ENCODE measurements around the gene OBSL1. TPM values are rescaled to one million over a fixed set of nuclear protein-coding genes. Genes with fewer than 3 reads are reported as not detected.

The OBSL1 gene
- total RNA-seq, 4 donors from 2014 or later, result 33.2 to 75.7 (median 43.7) TPM

DNA sequence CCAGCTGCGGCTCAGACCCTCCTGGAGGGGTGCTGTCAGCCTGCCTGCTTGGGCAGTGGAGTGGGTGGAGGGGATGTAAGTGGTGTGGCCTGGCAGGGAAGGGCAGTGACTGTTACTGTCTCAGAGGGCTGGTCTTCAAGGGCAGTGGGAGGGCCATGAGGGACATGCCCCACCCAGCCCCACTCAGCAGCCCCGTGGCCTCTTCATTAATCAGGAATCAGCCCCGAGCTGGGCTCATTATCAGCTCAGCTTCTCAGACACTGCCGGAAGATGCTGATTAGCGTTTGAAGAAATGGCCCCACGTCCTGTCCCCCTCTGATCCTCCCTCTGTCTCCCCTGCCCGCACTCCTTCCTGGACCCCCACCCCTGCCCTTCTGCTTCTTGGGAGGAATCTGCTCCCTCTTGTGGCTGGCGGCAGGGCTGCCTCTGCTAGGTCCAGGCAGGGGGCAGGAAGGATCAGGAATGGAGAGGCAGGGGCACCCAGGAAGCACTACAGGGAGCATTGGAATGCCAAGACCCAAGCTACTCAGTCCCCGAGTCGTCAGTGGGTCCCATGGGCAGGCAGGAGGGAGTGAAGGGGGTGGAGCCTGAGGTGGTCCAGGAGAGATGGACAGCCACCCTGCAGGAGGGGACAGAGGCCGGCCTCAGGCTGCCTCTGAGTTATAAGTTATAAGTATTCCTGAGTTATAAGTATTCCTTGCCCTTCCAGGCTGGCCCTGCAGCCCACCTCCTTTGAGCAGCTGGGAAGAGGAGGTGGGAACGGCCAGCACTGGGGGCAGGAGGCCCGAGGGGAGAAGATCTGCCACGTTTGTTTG, 50.1 kb downstream of the OBSL1 start:
- peaks cover 83% of the 10 kb centered on the region for H3K27me3 ChIP-seq
- whole genome bisulfite sequencing, result 22% methylated on average over 14 of the region's 14 CpGs
- peaks cover 22% of the 10 kb centered on the region for H3K4me1 ChIP-seq
- H3K36me3 ChIP-seq, result no peaks in the 10 kb centered on the region
- no peaks in the 10 kb centered on the region for H3K9me3 ChIP-seq
- TF ChIP-seq, protein P1, sequence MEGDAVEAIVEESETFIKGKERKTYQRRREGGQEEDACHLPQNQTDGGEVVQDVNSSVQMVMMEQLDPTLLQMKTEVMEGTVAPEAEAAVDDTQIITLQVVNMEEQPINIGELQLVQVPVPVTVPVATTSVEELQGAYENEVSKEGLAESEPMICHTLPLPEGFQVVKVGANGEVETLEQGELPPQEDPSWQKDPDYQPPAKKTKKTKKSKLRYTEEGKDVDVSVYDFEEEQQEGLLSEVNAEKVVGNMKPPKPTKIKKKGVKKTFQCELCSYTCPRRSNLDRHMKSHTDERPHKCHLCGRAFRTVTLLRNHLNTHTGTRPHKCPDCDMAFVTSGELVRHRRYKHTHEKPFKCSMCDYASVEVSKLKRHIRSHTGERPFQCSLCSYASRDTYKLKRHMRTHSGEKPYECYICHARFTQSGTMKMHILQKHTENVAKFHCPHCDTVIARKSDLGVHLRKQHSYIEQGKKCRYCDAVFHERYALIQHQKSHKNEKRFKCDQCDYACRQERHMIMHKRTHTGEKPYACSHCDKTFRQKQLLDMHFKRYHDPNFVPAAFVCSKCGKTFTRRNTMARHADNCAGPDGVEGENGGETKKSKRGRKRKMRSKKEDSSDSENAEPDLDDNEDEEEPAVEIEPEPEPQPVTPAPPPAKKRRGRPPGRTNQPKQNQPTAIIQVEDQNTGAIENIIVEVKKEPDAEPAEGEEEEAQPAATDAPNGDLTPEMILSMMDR (IDR thresholded peaks at IDR 0.05), result peak in 1 of 2 donors; percentile 52
- TF ChIP-seq EP300 (IDR thresholded peaks at IDR 0.05), result no peak
- no peak overlapping the region for H3K27ac ChIP-seq
- H3K4me3 ChIP-seq, result no peak overlapping the region
- DNase-seq (ENCODE audit: low spot score in 2 of 2), result no peak

DNA sequence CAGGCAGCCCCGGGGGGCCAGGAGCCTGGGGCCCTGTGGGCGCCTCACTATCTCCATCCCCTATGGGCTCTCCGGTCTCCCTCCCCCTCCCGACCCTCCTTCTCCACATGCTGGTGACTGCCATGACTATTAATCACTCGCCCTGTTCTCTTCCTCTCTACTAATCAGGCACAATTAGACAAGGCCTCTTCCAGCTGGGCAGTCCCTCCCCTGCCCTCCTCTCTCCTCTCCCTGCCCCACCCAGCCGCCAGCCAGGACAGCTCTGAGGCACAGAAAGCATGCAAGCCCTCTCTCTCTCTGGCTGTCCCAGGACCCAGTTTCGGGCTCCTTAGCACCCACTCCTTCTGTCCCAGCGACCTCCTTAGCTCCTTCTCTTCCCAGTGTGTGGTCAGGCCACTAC, 51.3 kb downstream of the OBSL1 start:
- TF ChIP-seq POLR2AphosphoS5 (IDR thresholded peaks at IDR 0.05) (no peak), POLR2A (IDR thresholded peaks at IDR 0.05) (no peak), EP300 (IDR thresholded peaks at IDR 0.05) (no peak)
- TF ChIP-seq, protein P1 (IDR thresholded peaks at IDR 0.05), result no peak
- H3K27ac ChIP-seq, result no peak overlapping the region
- H3K9me3 ChIP-seq, result no peaks in the 10 kb centered on the region
- H3K36me3 ChIP-seq, result no peaks in the 10 kb centered on the region
- H3K4me1 ChIP-seq, result peaks cover 22% of the 10 kb centered on the region
- WGBS, result 65% methylated on average over 8 of the region's 8 CpGs
- peaks cover 83% of the 10 kb centered on the region for H3K27me3 ChIP-seq
- H3K4me3 ChIP-seq, result no peak overlapping the region
- no peak for DNase-seq (ENCODE audit: low spot score in 2 of 2)

DNA sequence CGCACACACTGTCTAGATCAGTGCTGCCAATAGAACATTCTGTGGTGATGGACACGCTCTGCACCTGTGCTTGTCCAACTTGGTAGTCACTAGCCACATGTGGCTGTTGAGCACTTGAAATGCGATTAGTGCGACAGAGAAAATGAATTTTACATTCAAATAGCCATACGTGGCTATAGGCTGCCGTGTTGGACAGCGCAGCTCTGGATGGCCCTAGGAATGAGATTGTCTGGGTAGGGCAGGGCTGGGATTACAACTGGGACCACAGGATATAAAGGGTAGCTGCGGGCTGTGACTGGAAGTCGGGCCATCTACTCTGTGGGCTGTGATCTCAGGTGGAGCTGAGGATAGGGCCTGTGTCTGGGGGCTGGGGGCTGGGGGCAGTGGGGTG, 51.8 kb downstream of the OBSL1 start:
- no peaks in the 10 kb centered on the region for H3K9me3 ChIP-seq
- H3K27me3 ChIP-seq, result peaks cover 83% of the 10 kb centered on the region
- H3K4me1 ChIP-seq, result peaks cover 23% of the 10 kb centered on the region
- H3K36me3 ChIP-seq, result no peaks in the 10 kb centered on the region
- TF ChIP-seq, protein P1 (IDR thresholded peaks at IDR 0.05), result no peak
- TF ChIP-seq EP300 (IDR thresholded peaks at IDR 0.05), result no peak
- no peak for TF ChIP-seq POLR2A (IDR thresholded peaks at IDR 0.05)
- no peak for TF ChIP-seq POLR2AphosphoS5 (IDR thresholded peaks at IDR 0.05)
- no peak overlapping the region for H3K27ac ChIP-seq
- 92% methylated on average over 9 of the region's 9 CpGs for WGBS
- no peak overlapping the region for H3K4me3 ChIP-seq
- no peak for DNase-seq (ENCODE audit: low spot score in 2 of 2)

DNA sequence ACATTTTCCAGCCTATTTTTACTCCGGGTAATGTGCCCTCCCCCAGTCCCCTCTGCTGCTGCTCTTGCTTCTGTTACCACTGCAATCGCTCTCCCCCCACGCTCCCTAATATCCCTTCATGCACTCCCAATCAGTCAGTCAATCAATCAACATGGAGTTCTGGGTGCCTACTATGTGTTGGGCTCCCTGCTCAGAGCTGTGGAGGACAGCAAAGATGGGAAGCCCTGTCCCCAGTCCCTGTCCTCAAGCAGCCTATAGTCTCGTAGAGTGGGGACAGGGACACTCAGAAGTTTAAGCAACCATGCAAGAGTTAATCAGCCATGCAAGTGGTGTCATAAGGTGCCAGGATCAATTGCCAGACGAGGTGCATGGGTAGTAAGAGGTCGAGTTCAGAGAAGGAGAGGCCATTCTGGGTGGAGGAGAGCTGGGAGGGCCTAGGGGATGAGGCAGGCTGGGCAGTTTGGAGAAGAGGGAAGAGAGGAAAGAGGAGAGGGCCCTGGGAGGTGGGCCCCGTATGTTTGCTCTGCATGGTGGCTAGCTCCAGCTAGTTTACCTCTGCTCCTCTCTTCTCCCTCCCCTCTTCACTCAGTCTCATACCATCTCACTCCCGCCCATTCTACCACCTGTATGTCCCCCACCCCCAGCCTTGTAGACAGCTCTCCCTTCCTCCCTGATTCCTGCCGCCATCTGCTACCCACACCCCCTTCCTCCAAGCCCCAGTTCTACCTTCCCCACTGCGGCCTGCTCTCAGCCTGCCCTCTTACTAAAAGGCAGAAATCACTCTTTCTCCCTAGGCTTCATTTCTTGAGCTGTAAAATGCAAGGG, 53.2 kb downstream of the OBSL1 start:
- Histone ChIP-seq H3K36me3 (no peaks in the 10 kb centered on the region), H3K9me3 (no peaks in the 10 kb centered on the region), H3K4me1 (peaks cover 29% of the 10 kb centered on the region), H3K27ac (no peak overlapping the region), H3K27me3 (peaks cover 83% of the 10 kb centered on the region), H3K4me3 (no peak overlapping the region)
- TF ChIP-seq POLR2AphosphoS5 (IDR thresholded peaks at IDR 0.05) (no peak), POLR2A (IDR thresholded peaks at IDR 0.05) (no peak), EP300 (IDR thresholded peaks at IDR 0.05) (no peak)
- TF ChIP-seq, protein P1 (IDR thresholded peaks at IDR 0.05), result no peak
- no peak for DNase-seq (ENCODE audit: low spot score in 2 of 2)
- WGBS, result 64% methylated on average over 10 of the region's 10 CpGs

DNA sequence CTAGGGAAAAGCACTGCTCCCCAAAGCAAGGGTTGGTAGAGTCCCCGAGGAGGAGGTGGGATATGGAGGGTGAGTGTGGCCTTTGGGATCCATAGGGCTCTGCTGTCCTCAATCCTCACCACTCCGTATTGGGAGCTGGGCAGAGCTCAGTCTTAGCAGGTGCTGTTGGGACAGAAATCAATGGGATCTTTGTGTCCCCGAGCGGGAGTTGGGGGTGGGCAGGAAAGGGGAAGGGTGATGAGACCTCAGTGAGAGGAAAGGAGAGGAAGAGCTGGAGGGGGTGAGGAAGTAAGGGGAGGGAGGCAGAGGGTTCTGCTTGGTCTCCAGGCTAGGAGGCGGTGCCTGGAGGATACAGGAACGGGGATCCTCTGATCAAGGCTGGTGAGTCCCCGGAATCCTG, 54.5 kb downstream of the OBSL1 start:
- DNase-seq (ENCODE audit: low spot score in 2 of 2), result no peak
- Histone ChIP-seq H3K27me3 (peaks cover 83% of the 10 kb centered on the region), H3K36me3 (no peaks in the 10 kb centered on the region), H3K4me3 (no peak overlapping the region), H3K27ac (no peak overlapping the region), H3K9me3 (no peaks in the 10 kb centered on the region), H3K4me1 (peaks cover 16% of the 10 kb centered on the region)
- WGBS, result 50% methylated on average over 7 of the region's 7 CpGs
- no peak for TF ChIP-seq POLR2AphosphoS5 (IDR thresholded peaks at IDR 0.05)
- TF ChIP-seq, protein P1 (IDR thresholded peaks at IDR 0.05), result no peak
- TF ChIP-seq EP300 (IDR thresholded peaks at IDR 0.05), result no peak
- TF ChIP-seq POLR2A (IDR thresholded peaks at IDR 0.05), result no peak

Data from suprapubic skin (tissue), 4 donors.